Measurements from ENCODE around the gene LPIN1. TPM values are rescaled to one million over a fixed set of nuclear protein-coding genes. Genes with fewer than 3 reads are reported as not detected.
A peak's percentile ranks its signal among the peaks of the same experiment; 100 is the strongest.

Gene LPIN1
- total RNA-seq, 2 experiments from 2014 or later, result 115 to 128 TPM

GRCh38 chr2:11748861-11749645, 2.6 kb downstream of the LPIN1 start:
- H3K4me1 Mint-ChIP-seq (ENCODE audit: low read depth), result peaks cover 87% of the 10 kb centered on the region
- H3K4me3 ChIP-seq (ENCODE audit: low read length), result peak overlapping the region; percentile 74
- no peaks in the 10 kb centered on the region for H3K9me3 Mint-ChIP-seq
- H3K4me3 Mint-ChIP-seq, result peak overlapping the region; percentile 77
- ATAC-seq (ENCODE audit: poor library complexity) (no peak), DNase-seq (peak in 2 of 14 experiments; percentile 31 to 46)
- H3K27ac ChIP-seq (ENCODE audit: low read depth in 1 of 2, low read length in 2 of 2), result peak overlapping the region; percentile 65 to 80
- no peak for TF ChIP-seq CTCF (IDR thresholded peaks at IDR 0.05)
- intact Hi-C loops (cut with DNase I, micrococcal nuclease), result loop anchor here in 1 of 2 experiments (2.0 to 10.0 kb wide), 5 partner anchors 24 to 978 kb away; partner anchors contain the start of genes PDIA6, ROCK2 and SLC66A3
- no peaks in the 10 kb centered on the region for H3K27me3 ChIP-seq (ENCODE audit: control insufficient read depth in 1 of 2, insufficient read depth in 2 of 2, low read length in 2 of 2)
- peak overlapping the region; percentile 95 for H3K27ac Mint-ChIP-seq
- ChIA-PET CTCF (no interaction called here), POLR2A (interaction anchor here (1.2 to 2.1 kb wide), 2 partner anchors 26 to 29 kb away, joined by 4 to 5 read pairs; no protein-coding TSS in a partner anchor)
- H3K4me1 ChIP-seq (ENCODE audit: insufficient read depth, low read length), result peaks cover 81% of the 10 kb centered on the region
- H3K36me3 ChIP-seq (ENCODE audit: insufficient read depth, low read length), result no peaks in the 10 kb centered on the region
- H3K36me3 Mint-ChIP-seq (ENCODE audit: low read depth), result no peaks in the 10 kb centered on the region
- no peaks in the 10 kb centered on the region for H3K9me3 ChIP-seq (ENCODE audit: control insufficient read depth in 1 of 2, insufficient read depth in 1 of 2, low read length in 2 of 2)
- H3K27me3 Mint-ChIP-seq, result no peaks in the 10 kb centered on the region

- H3K36me3 ChIP-seq (ENCODE audit: insufficient read depth, low read length), result no peaks in the 10 kb centered on the region
- no peak for ATAC-seq (ENCODE audit: poor library complexity)
- Mint-ChIP-seq H3K4me3 (peak overlapping the region; percentile 77), H3K4me1 (ENCODE audit: low read depth) (peaks cover 86% of the 10 kb centered on the region), H3K27ac (peak overlapping the region; percentile 95), H3K9me3 (no peaks in the 10 kb centered on the region), H3K36me3 (ENCODE audit: low read depth) (peaks cover 3% of the 10 kb centered on the region), H3K27me3 (no peaks in the 10 kb centered on the region)
- peak overlapping the region; percentile 65 to 80 for H3K27ac ChIP-seq (ENCODE audit: low read depth in 1 of 2, low read length in 2 of 2)
- H3K4me1 ChIP-seq (ENCODE audit: insufficient read depth, low read length), result peaks cover 81% of the 10 kb centered on the region
- no peak for TF ChIP-seq CTCF (IDR thresholded peaks at IDR 0.05)
- no peaks in the 10 kb centered on the region for H3K27me3 ChIP-seq (ENCODE audit: control insufficient read depth in 1 of 2, insufficient read depth in 2 of 2, low read length in 2 of 2)
- POLR2A ChIA-PET, result interaction anchor here (1.5 to 2.1 kb wide), 2 partner anchors 12 to 28 kb away, joined by 3 to 5 read pairs; no protein-coding TSS in a partner anchor
- intact Hi-C loops (cut with DNase I, micrococcal nuclease), result loop anchor here (1.0 to 10.0 kb wide), 7 partner anchors 23 to 978 kb away; partner anchors contain the start of genes PDIA6 (in 1 of the 2), ROCK2 (in 1 of the 2) and SLC66A3 (in 1 of the 2)
- H3K4me3 ChIP-seq (ENCODE audit: low read length), result peak overlapping the region; percentile 74
- CTCF ChIA-PET, result no interaction called here
- no peaks in the 10 kb centered on the region for H3K9me3 ChIP-seq (ENCODE audit: control insufficient read depth in 1 of 2, insufficient read depth in 1 of 2, low read length in 2 of 2)
- peak in 2 of 14 experiments; percentile 56 to 70 for DNase-seq
Observed at GRCh38 chr2:11749646-11750349, 3.4 kb downstream of the LPIN1 start.

DNA sequence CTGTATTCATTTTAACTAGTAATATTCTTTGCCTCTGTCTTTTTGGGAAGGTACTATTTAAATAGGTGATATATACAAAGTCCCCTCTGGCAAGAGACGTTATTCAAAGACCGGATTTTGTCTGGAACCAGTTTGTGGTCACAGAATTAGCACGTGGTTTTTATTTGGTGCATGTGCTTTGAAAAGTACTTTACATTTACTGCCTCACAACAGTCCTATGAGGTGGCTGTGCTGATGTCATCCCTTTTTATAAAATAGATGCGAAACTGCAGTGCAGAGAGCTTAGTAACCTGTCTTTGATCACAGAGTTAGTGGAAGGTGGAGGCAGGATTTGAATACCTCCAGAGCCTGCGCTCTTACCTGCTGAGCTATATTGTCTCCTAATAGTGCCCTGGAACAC, 4.0 kb downstream of the LPIN1 start:
- Histone ChIP-seq H3K36me3 (ENCODE audit: insufficient read depth, low read length) (no peaks in the 10 kb centered on the region), H3K27me3 (ENCODE audit: control insufficient read depth in 1 of 2, insufficient read depth in 2 of 2, low read length in 2 of 2) (no peaks in the 10 kb centered on the region), H3K4me1 (ENCODE audit: insufficient read depth, low read length) (peaks cover 81% of the 10 kb centered on the region), H3K4me3 (ENCODE audit: low read length) (no peak overlapping the region), H3K9me3 (ENCODE audit: control insufficient read depth in 1 of 2, insufficient read depth in 1 of 2, low read length in 2 of 2) (no peaks in the 10 kb centered on the region), H3K27ac (ENCODE audit: low read depth in 1 of 2, low read length in 2 of 2) (peak overlapping the region; percentile 65 to 80)
- intact Hi-C loops (cut with DNase I, micrococcal nuclease), result loop anchor here in 1 of 2 experiments (1.0 to 10.0 kb wide), 2 partner anchors 28 to 616 kb away; a partner anchor contains a TSS
- H3K27me3 Mint-ChIP-seq, result no peaks in the 10 kb centered on the region
- peak overlapping the region; percentile 77 for H3K4me3 Mint-ChIP-seq
- POLR2A ChIA-PET, result interaction anchor here (1.1 to 1.5 kb wide), 3 partner anchors 11 to 29 kb away, joined by 3 to 8 read pairs (median 4); no protein-coding TSS in a partner anchor
- H3K9me3 Mint-ChIP-seq, result no peaks in the 10 kb centered on the region
- peak in 9 of 14 experiments; percentile 23 to 91 (median 63) for DNase-seq
- CTCF ChIA-PET, result interaction anchor here (0.6 kb wide), 1 partner anchor 29 kb away, joined by 3 read pairs; no protein-coding TSS in a partner anchor
- H3K36me3 Mint-ChIP-seq (ENCODE audit: low read depth), result peaks cover 3% of the 10 kb centered on the region
- peak; percentile 67 for ATAC-seq (ENCODE audit: poor library complexity)
- no peak for TF ChIP-seq CTCF (IDR thresholded peaks at IDR 0.05)
- peak overlapping the region; percentile 95 for H3K27ac Mint-ChIP-seq
- peaks cover 84% of the 10 kb centered on the region for H3K4me1 Mint-ChIP-seq (ENCODE audit: low read depth)

Measured in CD4-positive, alpha-beta T cell (primary cell).